HEK293 (cell line): Measurements from ENCODE around the gene FGD5.

Experiments used
- CTCF ChIA-PET: fragments of 350-600 bp; formaldehyde crosslinking; extraction: SDS; loops from one replicate; lab custom pipeline; 2021; ENCODE audit warnings: antibody characterized with exemption; lab: Yijun Ruan, JAX
- POLR2A ChIA-PET: fragments of 300-600 bp; formaldehyde crosslinking; extraction: SDS; loops from one replicate; lab custom pipeline; 2020; ENCODE audit warnings: antibody characterized with exemption, inconsistent platforms; lab: Yijun Ruan, JAX
- H3K27ac ChIP-seq: fragments of 200-500 bp; sonication (Bioruptor generic); 2 replicates; pipeline ENCODE4 v1.5.1; 2014; ENCODE audit warnings: low read depth, low read length, control low read depth, inconsistent platforms; ENCODE audit errors: extremely low read depth
- H3K36me3 ChIP-seq, 2 experiments: fragments of 200-500 bp in 1 of 2; sonication (Bioruptor generic) in 1 of 2; 1 replicate in 1 of 2; 2 replicates in 1 of 2; pipeline ENCODE4 v1.5.1; 2014 to 2017; ENCODE audit warnings: inconsistent platforms in 2 of 2, low read length in 2 of 2; ENCODE audit not compliant: control insufficient read depth in 2 of 2, insufficient read depth in 1 of 2
- H3K4me1 ChIP-seq: fragments of 200-500 bp; sonication (Bioruptor generic); 2 replicates; pipeline ENCODE4 v1.5.1; 2014; ENCODE audit warnings: mild to moderate bottlenecking, low read length, inconsistent platforms; ENCODE audit not compliant: control insufficient read depth, insufficient read depth
- H3K4me3 ChIP-seq: 2 replicates; pipeline ENCODE4 v1.5.1; 2011; ENCODE audit warnings: low read depth, mild to moderate bottlenecking, control low read depth, low read length, moderate library complexity
- H3K9me3 ChIP-seq: fragments of 200-500 bp; sonication (Bioruptor generic); 2 replicates; pipeline ENCODE4 v1.5.1; 2014; ENCODE audit warnings: low read depth, low read length, inconsistent platforms; ENCODE audit not compliant: control insufficient read depth, insufficient read depth
- AEBP2 ChIP-seq: fragments of 450-650 bp; formaldehyde crosslinking; IDR thresholded peaks from 2 replicates; pipeline ENCODE4 v1.5.1; 2016; ENCODE audit warnings: missing biosample characterization, missing genetic modification characterization, borderline replicate concordance
- KLF16 ChIP-seq: fragments of 450-650 bp; formaldehyde crosslinking; IDR thresholded peaks from 2 replicates; pipeline ENCODE4 v1.5.1; 2017; ENCODE audit warnings: missing biosample characterization, missing genetic modification characterization
- PATZ1 ChIP-seq: fragments of 450-650 bp; formaldehyde crosslinking; IDR thresholded peaks from 2 replicates; pipeline ENCODE4 v1.5.1; 2016; ENCODE audit warnings: missing biosample characterization, missing genetic modification characterization
- PRDM1 ChIP-seq: fragments of 450-650 bp; formaldehyde crosslinking; IDR thresholded peaks from 2 replicates; pipeline ENCODE4; 2016; ENCODE audit warnings: missing biosample characterization, missing genetic modification characterization
- SCRT2 ChIP-seq: fragments of 450-650 bp; formaldehyde crosslinking; IDR thresholded peaks from 2 replicates; pipeline ENCODE4 v1.5.1; 2016; ENCODE audit warnings: missing biosample characterization, missing genetic modification characterization
- SETDB1 ChIP-seq: IDR thresholded peaks from one replicate; pipeline ENCODE4 v1.6.1; 2017; ENCODE audit warnings: mild to moderate bottlenecking, low read length, moderate library complexity, mixed read lengths; ENCODE audit not compliant: insufficient read length
- TRIM28 ChIP-seq: IDR thresholded peaks from 2 replicates; pipeline ENCODE4 v1.6.1; 2011; ENCODE audit warnings: low read length, control low read depth, borderline replicate concordance
- ZBTB17 ChIP-seq: fragments of 450-650 bp; formaldehyde crosslinking; IDR thresholded peaks from 2 replicates; pipeline ENCODE4 v1.5.1; 2016; ENCODE audit warnings: missing biosample characterization, missing genetic modification characterization
- ZNF10 ChIP-seq: fragments of 450-650 bp; formaldehyde crosslinking; IDR thresholded peaks from 2 replicates; pipeline ENCODE4 v1.5.1; 2017; ENCODE audit warnings: missing biosample characterization, missing genetic modification characterization
- ZNF155 ChIP-seq: fragments of 450-650 bp; formaldehyde crosslinking; IDR thresholded peaks from 2 replicates; pipeline ENCODE4 v1.5.1; 2016; ENCODE audit warnings: missing biosample characterization, missing genetic modification characterization
- ZNF175 ChIP-seq: fragments of 450-650 bp; formaldehyde crosslinking; IDR thresholded peaks from 2 replicates; pipeline ENCODE4 v1.5.1; 2016; ENCODE audit warnings: missing biosample characterization, missing genetic modification characterization
- ZNF280C ChIP-seq: fragments of 450-650 bp; formaldehyde crosslinking; IDR thresholded peaks from 2 replicates; pipeline ENCODE4 v1.5.1; 2016; ENCODE audit warnings: missing biosample characterization, missing genetic modification characterization
- ZNF350 ChIP-seq: fragments of 450-650 bp; formaldehyde crosslinking; IDR thresholded peaks from 2 replicates; pipeline ENCODE4 v1.5.0; 2017; ENCODE audit warnings: missing biosample characterization, mild to moderate bottlenecking, missing genetic modification characterization
- ZNF560 ChIP-seq: fragments of 450-650 bp; formaldehyde crosslinking; IDR thresholded peaks from 2 replicates; pipeline ENCODE4 v1.5.1; 2017; ENCODE audit warnings: missing biosample characterization, missing genetic modification characterization, borderline replicate concordance
- ZNF585B ChIP-seq: fragments of 450-650 bp; formaldehyde crosslinking; IDR thresholded peaks from 2 replicates; pipeline ENCODE4 v1.5.1; 2016; ENCODE audit warnings: missing biosample characterization, missing genetic modification characterization
- ZNF596 ChIP-seq: fragments of 450-650 bp; IDR thresholded peaks from 2 replicates; pipeline ENCODE4 v1.5.0; 2018; ENCODE audit warnings: missing biosample characterization, mild to moderate bottlenecking, missing genetic modification characterization, moderate library complexity
- ZNF600 ChIP-seq: fragments of 450-650 bp; formaldehyde crosslinking; IDR thresholded peaks from 2 replicates; pipeline ENCODE4 v1.5.1; 2016; ENCODE audit warnings: missing biosample characterization, missing genetic modification characterization
- ZNF664 ChIP-seq: fragments of 450-650 bp; formaldehyde crosslinking; IDR thresholded peaks from 2 replicates; pipeline ENCODE4 v1.5.1; 2016; ENCODE audit warnings: missing biosample characterization, missing genetic modification characterization
- ZNF670 ChIP-seq: fragments of 450-650 bp; formaldehyde crosslinking; IDR thresholded peaks from 2 replicates; pipeline ENCODE4 v1.5.1; 2016; ENCODE audit warnings: missing biosample characterization, missing genetic modification characterization, low read depth
- TF ChIP-seq, protein P1 (sequence below): fragments of 450-650 bp; formaldehyde crosslinking; IDR thresholded peaks from 2 replicates; pipeline ENCODE4 v1.5.1; 2016; ENCODE audit warnings: missing biosample characterization, missing genetic modification characterization
- TF ChIP-seq, protein P2 (sequence below): fragments of 450-650 bp; formaldehyde crosslinking; IDR thresholded peaks from 2 replicates; pipeline ENCODE4 v1.5.1; 2016; ENCODE audit warnings: missing biosample characterization, missing genetic modification characterization
- TF ChIP-seq, protein P3 (sequence below): fragments of 450-650 bp; formaldehyde crosslinking; IDR thresholded peaks from 2 replicates; pipeline ENCODE4 v1.5.1; 2016; ENCODE audit warnings: missing biosample characterization, missing genetic modification characterization

The FGD5 gene

GRCh38 chr3:14824646-14825045 lies 5.9 kb downstream of the FGD5 start:
- CTCF ChIA-PET: no interaction called here

DNA sequence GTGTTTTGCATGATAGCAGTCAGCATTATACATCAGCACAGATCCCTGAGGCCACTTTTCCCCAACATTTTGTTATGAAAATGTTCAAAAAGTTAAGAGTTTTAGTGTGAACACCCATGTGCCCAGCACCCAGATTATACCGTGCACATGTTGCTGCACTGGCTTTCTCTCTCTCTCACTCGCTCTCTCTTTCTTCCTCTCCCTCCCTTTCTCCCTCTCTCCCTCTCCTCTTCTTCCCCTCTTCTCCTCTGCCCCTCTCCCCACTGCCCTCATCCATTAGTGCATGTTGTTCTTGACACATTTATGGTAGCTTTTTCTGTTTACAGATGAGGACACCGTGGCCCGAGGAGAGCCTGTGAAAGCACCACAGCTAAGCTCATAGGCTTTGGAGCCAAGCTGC lies 7.3 kb downstream of the FGD5 start:
- Histone ChIP-seq H3K9me3 (no peaks in the 10 kb centered on the region), H3K36me3 (no peaks in the 10 kb centered on the region), H3K27ac (no peak overlapping the region), H3K4me1 (peaks cover 23% of the 10 kb centered on the region), H3K4me3 (no peak overlapping the region)
- ChIA-PET CTCF (interaction anchor here (0.7 to 2.0 kb wide), 2 partner anchors 13 to 1533 kb away, joined by 3 to 8 read pairs; no protein-coding TSS in a partner anchor), POLR2A (no interaction called here)
- TF ChIP-seq ZNF664 (tag by site-specific recombination): peak; percentile 4
- 0 out of 2 replicates have a peak, but pooled peaks have one; percentile 12 for TF ChIP-seq ZNF596 (tag by site-specific recombination)
- TF ChIP-seq SCRT2: 0 out of 2 replicates have a peak, but pooled peaks have one; percentile 48
- TF ChIP-seq PRDM1 (tag by site-specific recombination): peak; percentile 96
- no peak for TF ChIP-seq ZNF280C (tag by site-specific recombination)

More at GRCh38 chr3:14824646-14825045, 5.9 kb downstream of the FGD5 start:
- Histone ChIP-seq H3K9me3 (no peaks in the 10 kb centered on the region), H3K4me3 (no peak overlapping the region), H3K36me3 (no peaks in the 10 kb centered on the region), H3K4me1 (peaks cover 19% of the 10 kb centered on the region), H3K27ac (no peak overlapping the region)
- TF ChIP-seq ZNF175 (no peak), ZBTB17 (no peak), ZNF585B (no peak)
- POLR2A ChIA-PET: no interaction called here

DNA sequence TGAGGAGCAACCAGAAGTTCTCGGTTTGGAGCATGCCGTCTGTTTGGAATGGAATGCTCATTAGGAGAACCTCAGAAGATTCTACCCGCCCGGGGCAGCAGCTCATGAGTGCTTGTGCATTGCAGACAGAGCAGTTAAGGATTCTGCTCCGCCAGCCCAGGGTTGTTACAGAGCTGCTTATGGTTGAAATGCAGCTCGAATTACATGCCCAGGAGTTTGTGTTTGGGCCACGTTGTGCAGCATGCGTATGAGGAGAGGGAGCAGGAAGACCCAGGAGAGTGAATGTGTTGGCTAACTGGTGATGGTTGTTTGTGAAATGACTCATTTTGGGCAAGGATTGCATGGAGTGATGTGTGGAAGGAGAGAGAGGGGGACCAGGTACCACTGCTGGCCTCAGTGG lies 9.0 kb downstream of the FGD5 start:
- CTCF ChIA-PET: no interaction called here
- Histone ChIP-seq H3K4me1 (peaks cover 15% of the 10 kb centered on the region), H3K4me3 (no peak overlapping the region), H3K9me3 (no peaks in the 10 kb centered on the region), H3K36me3 (no peaks in the 10 kb centered on the region), H3K27ac (no peak overlapping the region)
- POLR2A ChIA-PET: no interaction called here
- TF ChIP-seq, protein P1, sequence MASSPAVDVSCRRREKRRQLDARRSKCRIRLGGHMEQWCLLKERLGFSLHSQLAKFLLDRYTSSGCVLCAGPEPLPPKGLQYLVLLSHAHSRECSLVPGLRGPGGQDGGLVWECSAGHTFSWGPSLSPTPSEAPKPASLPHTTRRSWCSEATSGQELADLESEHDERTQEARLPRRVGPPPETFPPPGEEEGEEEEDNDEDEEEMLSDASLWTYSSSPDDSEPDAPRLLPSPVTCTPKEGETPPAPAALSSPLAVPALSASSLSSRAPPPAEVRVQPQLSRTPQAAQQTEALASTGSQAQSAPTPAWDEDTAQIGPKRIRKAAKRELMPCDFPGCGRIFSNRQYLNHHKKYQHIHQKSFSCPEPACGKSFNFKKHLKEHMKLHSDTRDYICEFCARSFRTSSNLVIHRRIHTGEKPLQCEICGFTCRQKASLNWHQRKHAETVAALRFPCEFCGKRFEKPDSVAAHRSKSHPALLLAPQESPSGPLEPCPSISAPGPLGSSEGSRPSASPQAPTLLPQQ (tag by site-specific recombination): no peak
- TF ChIP-seq ZNF350 (tag by site-specific recombination) (no peak), SETDB1 (no peak), ZNF600 (tag by site-specific recombination) (peak; percentile 99), ZNF560 (no peak), KLF16 (tag by site-specific recombination) (no peak), ZNF670 (tag by site-specific recombination) (no peak), AEBP2 (no peak), TRIM28 (peak; percentile 43; the same call in 1 of the 2 replicates), ZNF155 (no peak), ZNF10 (tag by site-specific recombination) (peak; percentile 48; the same call in 1 of the 2 replicates), PATZ1 (tag by site-specific recombination) (0 out of 2 replicates have a peak, but pooled peaks have one; percentile 28)
- TF ChIP-seq, protein P2, sequence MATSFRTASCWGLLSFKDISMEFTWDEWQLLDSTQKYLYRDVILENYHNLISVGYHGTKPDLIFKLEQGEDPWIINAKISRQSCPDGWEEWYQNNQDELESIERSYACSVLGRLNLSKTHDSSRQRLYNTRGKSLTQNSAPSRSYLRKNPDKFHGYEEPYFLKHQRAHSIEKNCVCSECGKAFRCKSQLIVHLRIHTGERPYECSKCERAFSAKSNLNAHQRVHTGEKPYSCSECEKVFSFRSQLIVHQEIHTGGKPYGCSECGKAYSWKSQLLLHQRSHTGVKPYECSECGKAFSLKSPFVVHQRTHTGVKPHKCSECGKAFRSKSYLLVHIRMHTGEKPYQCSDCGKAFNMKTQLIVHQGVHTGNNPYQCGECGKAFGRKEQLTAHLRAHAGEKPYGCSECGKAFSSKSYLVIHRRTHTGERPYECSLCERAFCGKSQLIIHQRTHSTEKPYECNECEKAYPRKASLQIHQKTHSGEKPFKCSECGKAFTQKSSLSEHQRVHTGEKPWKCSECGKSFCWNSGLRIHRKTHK (tag by site-specific recombination): no peak
- TF ChIP-seq, protein P3, sequence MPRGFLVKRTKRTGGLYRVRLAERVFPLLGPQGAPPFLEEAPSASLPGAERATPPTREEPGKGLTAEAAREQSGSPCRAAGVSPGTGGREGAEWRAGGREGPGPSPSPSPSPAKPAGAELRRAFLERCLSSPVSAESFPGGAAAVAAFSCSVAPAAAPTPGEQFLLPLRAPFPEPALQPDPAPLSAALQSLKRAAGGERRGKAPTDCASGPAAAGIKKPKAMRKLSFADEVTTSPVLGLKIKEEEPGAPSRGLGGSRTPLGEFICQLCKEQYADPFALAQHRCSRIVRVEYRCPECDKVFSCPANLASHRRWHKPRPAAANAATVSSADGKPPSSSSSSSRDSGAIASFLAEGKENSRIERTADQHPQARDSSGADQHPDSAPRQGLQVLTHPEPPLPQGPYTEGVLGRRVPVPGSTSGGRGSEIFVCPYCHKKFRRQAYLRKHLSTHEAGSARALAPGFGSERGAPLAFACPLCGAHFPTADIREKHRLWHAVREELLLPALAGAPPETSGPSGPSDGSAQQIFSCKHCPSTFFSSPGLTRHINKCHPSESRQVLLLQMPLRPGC (tag by site-specific recombination): no peak
